ENCODE data around the gene CASK.

Gene CASK

DNA sequence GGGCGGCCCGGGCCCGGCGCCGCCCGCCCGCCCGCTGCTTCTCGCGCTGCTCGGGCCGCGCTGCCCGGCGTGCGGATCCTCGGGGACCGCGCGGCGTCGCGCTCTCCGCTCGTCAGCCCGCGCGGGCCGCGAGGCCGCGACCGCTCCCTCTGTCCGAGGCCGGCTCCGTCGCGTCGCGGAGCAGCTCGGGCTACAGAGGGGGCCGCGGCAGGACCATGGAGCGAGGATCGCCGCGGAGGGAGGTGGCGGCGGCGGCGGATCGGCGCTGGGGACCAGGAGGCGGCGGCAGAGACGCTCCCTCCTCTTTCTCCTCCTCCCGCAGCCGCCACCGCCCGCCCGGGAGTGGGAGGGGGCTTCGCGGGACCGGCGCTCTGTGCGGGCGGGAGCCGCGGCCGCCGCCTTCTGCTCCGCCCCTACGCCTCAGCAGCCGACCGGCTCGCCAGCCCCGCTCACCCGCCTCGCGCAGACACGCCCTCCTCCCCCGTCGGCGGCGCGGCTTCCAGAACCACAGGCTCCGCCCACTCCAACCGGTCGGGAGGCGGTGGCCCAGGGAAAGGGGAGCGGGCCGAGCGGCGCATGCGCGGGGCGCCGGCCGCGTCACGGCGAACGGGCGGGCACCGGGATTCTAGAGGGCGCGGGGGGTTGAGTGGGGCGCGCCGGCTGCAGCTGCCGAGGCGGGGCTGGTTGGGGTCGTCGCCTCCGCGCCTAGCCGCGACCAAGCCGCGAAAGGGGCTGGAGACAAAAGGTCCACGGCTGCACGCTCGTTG is at the start of gene CASK:
Gene CASK, minus strand, starts transcription at position 344 of the 767 bp plus-strand sequence. CDS start 566 bp downstream, outside the sequence.
- peak; percentile 23 to 92 (median 83) for DNase-seq

DNA sequence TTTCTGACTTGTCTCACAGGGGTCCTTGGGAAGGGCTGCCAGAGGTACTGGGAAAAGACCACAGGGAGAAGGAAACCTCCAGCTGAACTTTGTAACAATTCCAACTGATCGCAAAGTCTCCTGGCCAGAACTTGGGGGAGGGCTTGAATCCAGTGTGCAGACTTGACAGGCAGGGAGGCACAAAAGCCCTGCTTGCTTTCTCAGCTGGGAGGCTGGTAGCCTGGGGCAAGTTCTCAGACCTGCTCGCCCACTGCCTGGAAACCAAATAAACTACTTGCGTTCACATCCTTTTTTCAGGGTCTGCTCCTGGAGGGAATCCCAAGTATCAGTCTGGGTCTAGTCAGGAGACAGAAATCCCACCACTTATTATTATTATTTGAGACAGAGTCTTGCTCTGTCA is 48.0 kb upstream of the CASK start:
- no peak for DNase-seq

DNA sequence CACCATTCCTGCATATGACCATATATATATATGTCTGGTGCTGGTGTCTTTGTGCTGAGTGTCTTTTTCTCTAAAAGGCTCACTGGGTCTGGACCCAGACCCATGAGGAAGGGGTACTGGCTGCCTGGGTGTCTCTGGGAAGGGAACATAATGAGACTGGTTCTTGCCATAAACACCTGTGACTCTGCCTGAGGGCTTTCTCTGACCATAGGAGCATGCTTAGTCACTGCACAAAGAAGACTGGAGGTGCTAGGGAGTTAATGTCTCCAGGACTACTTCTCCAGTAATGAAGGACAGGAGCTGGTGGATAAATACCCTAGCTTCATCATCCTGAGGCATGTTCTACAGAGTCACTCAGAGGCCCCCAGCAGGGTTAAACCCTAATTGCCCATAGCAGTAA is 47.1 kb upstream of the CASK start:
- no peak for DNase-seq

GRCh38 chrX:41963348-41963747 is 40.0 kb upstream of the CASK start:
- no peak for DNase-seq

- no peak for DNase-seq
Measured at GRCh38 chrX:41960142-41960541, 36.8 kb upstream of the CASK start.

DNA sequence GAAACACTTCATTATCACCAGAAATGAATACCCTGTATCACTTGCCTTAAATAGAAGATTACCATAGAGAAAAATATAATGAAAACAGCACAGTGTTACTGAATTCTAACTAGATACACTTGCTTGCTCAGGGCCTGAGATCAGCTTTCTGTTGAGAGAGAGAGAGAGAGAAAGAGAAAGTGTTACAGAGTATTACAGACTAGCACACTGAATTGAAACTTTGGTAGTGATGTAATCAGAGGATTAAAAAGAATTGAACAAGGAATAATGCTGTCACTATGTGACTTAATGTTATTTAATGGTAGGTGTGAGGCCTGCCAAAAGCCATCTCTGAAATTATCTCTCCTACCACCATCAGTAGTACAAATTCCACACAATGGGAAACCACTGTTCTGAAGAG is 35.5 kb upstream of the CASK start:
- no peak for DNase-seq

DNA sequence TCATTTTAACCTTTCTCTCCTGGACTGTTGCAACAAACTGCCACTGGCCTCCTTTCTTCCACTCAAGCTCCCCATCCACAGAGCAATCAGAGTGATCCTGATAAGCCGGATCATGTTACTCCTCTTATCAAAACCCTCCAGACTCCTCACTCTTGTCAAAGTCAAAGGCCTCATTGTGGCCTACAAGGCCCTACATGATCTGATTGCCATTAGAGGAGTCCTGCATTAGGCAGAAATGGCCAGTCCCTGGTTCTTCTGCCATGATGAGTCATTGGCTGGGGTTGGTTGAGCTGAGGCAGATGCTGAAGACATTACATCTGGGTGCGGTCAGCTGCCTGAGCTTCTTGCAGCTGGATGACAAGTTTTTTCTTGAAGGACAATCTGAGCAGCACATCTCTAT is 32.7 kb upstream of the CASK start:
- no peak for DNase-seq

DNA sequence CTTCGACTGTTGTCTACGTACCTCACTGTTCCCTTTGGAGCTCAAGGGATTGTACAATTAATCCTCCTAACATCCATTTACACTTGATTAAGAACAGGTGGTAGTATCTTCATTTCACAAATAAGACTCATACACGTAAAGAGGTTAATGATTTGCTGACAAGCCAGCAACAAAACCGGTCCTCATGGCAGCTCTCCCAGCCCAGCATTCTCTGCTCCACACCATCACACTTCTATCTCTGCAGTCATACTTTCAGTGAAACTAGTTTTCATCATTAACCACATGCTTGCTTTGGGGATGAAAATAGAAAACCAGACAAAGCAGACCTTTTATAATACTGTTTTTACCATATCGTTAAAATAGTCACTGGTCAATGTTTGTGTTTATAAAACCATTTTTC is 28.7 kb upstream of the CASK start:
- no peak for DNase-seq

DNA sequence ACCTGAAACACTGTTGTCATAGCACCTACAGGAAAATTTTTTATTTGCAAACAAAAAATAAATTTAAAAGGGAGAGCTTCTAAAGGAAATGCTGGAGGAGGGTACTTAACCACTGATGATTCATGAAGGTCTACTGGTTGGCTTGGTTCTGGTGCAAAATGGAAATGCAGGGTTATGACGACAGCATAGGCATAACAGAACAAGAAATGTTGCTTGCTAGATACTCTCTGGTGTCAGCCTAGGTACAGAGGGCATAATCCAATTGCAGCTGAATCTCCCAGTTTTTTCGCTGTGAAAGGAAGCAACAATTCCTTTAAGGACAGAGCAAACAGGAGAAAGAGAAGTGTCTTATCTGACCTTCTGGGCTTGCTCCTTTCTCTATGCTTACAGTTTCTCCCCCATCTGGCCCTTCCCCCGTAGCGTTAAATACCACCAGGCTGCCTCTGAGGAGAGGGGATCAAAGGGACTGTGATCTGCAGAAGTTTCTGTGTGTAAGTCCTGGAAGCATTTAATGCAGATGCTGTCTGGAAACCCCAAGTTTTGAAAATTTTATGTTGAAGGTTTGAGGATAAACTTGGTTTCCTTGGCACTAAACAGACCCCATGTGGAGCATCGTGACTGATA is 23.7 kb upstream of the CASK start:
- no peak for DNase-seq

- no peak for DNase-seq
Measured at GRCh38 chrX:41946235-41946634, 22.9 kb upstream of the CASK start.

DNA sequence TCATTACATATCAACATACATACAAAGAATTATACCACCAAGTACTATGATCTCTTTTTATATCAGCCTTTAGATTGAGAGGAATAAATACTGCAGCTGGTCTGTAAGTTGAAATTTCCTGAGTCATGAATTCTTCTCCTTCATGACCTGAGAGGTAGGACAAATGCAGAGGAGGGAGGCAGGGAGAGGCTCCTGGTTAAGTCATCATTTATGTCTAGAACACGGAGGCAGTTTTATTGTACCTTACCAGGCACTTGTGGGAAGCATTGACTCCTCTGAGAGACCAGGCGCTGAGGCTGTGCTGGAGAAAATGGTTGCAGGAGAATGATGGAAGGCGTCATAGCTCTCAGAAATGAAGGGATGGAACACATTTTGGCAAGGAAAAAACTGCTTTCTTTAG is 12.5 kb upstream of the CASK start:
- no peak for DNase-seq

DNA sequence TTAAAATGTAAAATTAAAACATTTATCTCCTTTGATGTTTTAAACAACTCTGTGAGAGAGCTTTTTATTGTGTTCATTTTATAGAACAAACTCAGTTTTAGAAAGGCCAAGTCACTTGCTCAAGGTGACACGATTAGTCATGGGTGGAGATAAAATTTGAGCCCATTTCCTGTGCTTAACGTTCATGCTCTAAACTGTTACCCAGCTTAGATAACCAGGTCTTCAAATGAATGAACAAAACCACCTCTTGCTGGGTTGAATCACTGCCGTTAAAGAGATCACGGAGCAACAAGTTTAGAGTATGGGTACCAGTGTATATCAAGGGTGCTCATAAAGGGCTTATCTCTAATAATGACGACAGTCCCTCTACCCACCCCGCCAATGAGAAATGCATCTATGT is 10.2 kb upstream of the CASK start:
- DNase-seq, result no peak

GRCh38 chrX:41932885-41933284 is 9.5 kb upstream of the CASK start:
- no peak for DNase-seq

GRCh38 chrX:41931591-41931990 is 8.2 kb upstream of the CASK start:
- DNase-seq, result no peak

DNA sequence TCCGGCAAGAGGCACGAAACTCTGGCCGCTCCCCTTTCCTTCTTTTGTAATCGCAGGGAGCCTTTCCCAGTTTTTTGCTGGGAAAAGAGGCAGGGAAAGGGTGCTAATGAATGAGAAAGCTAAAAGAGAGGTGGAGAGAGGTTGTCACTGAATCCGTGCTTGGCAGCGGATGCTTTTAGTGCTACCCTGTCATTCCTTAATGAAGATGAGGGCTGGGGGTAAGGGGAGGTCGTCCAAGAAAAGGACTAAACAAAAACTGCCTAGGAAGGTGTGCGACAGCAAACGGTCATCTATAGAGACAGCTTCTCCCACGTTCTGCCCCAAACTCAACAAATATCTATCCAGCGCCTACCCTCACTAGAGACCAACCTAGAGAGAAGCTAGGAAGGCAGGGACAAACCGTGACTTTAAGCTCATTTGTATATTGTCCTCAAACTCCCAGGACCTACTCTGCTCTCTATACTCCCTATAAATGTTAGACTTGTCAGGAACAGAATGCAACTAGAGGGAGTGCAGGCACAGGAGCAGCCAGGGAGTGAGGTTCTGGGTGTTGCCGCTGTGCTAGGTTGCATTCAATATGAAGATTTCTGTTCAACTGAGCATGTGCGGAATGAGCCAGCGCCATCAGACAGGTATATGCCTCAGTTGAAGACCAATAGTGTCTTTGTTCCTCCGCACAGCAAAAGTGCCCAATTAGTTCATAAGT is 777 bp upstream of the CASK start:
- peak in 34 of 58 donors; percentile 0 to 39 (median 8) for DNase-seq

DNA sequence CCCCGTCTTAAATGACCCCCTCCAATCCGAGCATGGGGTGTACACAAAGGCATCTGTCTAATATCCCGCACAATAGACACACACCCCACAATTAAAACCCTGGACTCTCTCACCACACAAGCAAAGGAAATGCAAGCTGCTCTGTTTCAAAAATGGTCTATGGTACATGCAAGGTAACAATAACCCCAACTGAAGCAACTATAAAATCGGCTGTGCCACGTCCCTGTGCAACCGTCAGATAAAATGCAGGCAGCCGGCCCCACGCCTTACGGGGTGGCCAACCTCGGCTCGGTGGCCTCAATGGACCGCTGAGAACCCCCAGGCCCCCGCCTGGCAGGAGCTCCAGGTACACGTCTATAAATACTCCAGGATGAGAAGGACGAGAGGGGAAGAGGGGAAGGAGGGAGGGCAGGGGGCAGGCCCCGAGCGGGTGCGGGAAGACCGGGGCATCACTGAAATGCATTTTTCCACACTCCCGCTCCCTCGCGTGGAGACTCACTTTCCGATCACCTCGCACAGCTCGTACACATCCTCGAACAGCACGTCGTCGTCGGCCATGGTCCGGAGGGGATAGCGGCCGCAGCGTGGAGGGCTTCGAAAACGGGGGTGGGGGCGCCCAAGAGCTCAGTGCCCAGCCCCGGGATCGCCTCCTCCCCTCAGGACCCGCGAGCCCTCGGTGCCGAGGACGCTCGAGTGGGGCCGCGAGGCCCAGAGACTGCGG is 763 bp downstream of the CASK start:
- peak in 37 of 58 donors; percentile 0 to 35 (median 9) for DNase-seq

GRCh38 chrX:41921492-41922430 is 1.6 kb downstream of the CASK start:
- peak in 8 of 58 donors; percentile 0 to 7 (median 0) for DNase-seq

DNA sequence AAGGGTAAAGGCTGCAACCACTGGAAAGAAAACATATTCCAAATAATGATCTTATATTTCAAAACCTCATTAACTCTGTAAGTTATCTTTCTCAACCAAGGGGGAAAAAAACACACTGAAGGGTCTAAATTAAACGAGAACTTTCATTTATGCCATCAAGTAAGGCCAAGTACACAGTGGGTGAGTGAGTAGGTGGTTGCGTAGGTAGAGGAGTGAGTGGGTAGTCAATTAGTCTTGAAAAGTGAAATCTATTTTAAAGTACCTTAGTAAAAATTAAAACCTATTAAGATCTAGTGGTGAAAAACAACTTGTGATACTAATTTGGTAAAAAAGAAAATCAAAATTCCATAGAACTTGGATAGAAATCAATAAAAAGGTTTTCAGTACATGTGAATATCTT is 3.5 kb downstream of the CASK start:
- no peak for DNase-seq

DNA sequence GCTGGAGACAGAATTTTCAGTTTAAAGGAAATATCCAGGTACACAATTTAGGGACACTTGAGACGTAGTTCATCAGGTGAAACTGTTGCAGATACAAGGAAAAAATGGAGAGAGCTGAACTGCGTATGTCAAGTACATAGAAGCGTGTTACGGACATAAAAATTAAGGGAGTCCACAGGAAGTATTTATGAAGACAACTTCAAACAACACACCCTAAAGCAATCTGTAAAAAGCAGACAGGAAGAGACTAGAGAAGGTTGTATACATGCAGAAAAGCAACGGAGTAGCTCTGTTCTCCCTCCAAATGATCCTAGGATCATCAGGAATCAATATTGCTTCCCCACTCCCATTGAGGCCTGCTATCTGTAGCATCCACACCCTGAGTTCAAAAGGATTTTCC is 5.8 kb downstream of the CASK start:
- no peak for DNase-seq

DNA sequence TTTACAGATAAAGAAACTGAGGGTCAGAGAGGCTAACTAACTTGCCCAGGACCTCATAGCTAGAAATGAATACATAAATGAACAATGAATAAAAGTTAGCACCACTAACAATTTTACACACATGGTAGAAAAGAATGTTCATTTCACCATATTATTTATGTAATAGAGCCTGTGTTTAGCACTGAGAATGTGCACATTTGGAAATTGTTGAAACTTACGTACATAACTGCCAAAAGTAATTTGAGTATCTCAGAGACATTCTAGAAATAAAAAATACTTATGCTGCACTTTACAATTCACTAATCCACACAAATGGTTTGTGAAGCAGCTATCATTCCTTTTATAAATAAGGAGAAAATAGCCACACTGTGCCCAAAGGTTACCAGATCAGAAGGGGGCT is 9.9 kb downstream of the CASK start:
- DNase-seq, result no peak

GRCh38 chrX:41912923-41913322 is 10.4 kb downstream of the CASK start:
- no peak for DNase-seq

Data from anterior cingulate cortex (tissue), 58 donors.